AG04450 (cell line): ENCODE results near the gene RGL1. TPM values are rescaled to one million over a fixed set of nuclear protein-coding genes. Genes with fewer than 3 reads are reported as not detected.
A peak's percentile ranks its signal among the peaks of the same experiment; 100 is the strongest.

Experiments
- CTCF ChIA-PET: fragments of 300-600, 350-600 bp; formaldehyde crosslinking; extraction: SDS; loops from one replicate; lab custom pipeline; 2022; ENCODE audit warnings: antibody characterized with exemption, inconsistent platforms; lab: Charles Lee
- POLR2A ChIA-PET: fragments of 350-600 bp; formaldehyde crosslinking; extraction: SDS; loops from one replicate; lab custom pipeline; 2021; ENCODE audit warnings: antibody characterized with exemption, inconsistent platforms; lab: Yijun Ruan, JAX
- DNase-seq: peaks from one replicate; pipeline ENCODE4 v3.0.0-alpha.2; 2011; ENCODE audit warnings: low read depth, low spot score
- H3K27ac ChIP-seq: one replicate; pipeline ENCODE4 v1.5.1; 2012; ENCODE audit warnings: low read depth, low read length, control low read depth
- H3K27me3 ChIP-seq: one replicate; pipeline ENCODE4 v1.6.0; 2012; ENCODE audit warnings: low read length; ENCODE audit not compliant: control insufficient read depth, insufficient read depth
- H3K4me3 ChIP-seq: 2 replicates; pipeline ENCODE4 v1.5.1; 2011; ENCODE audit warnings: mild to moderate bottlenecking, low read depth, low read length, control low read depth
- H3K9me3 ChIP-seq: 2 replicates; pipeline ENCODE4 v1.5.1; 2012; ENCODE audit warnings: low read length; ENCODE audit not compliant: control insufficient read depth, insufficient read depth
- polyA plus RNA-seq: library from polyadenylated mRNA; depleted of rRNA; stranded (reverse); fragments of >200 nt; gene quantifications from 2 replicates; pipeline ENCODE4 v1.2.3, GENCODE V29; 2011
- TF ChIP-seq, protein P1 (sequence below): IDR thresholded peaks from 2 replicates; pipeline ENCODE4 v1.5.1; 2011; ENCODE audit warnings: low read depth, low read length, control low read depth, inconsistent platforms

RGL1 gene
- polyA plus RNA-seq, 1 experiment = 11.1 TPM

GRCh38 chr1:183871142-183871541 is 66.2 kb downstream of the RGL1 start:
- TF ChIP-seq, protein P1, sequence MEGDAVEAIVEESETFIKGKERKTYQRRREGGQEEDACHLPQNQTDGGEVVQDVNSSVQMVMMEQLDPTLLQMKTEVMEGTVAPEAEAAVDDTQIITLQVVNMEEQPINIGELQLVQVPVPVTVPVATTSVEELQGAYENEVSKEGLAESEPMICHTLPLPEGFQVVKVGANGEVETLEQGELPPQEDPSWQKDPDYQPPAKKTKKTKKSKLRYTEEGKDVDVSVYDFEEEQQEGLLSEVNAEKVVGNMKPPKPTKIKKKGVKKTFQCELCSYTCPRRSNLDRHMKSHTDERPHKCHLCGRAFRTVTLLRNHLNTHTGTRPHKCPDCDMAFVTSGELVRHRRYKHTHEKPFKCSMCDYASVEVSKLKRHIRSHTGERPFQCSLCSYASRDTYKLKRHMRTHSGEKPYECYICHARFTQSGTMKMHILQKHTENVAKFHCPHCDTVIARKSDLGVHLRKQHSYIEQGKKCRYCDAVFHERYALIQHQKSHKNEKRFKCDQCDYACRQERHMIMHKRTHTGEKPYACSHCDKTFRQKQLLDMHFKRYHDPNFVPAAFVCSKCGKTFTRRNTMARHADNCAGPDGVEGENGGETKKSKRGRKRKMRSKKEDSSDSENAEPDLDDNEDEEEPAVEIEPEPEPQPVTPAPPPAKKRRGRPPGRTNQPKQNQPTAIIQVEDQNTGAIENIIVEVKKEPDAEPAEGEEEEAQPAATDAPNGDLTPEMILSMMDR = no peak
- ChIA-PET CTCF (no interaction called here), POLR2A (no interaction called here)
- Histone ChIP-seq H3K9me3 (no peaks in the 10 kb centered on the region), H3K4me3 (no peak overlapping the region), H3K27me3 (no peaks in the 10 kb centered on the region), H3K27ac (no peak overlapping the region)
- no peak for DNase-seq

- TF ChIP-seq, protein P1 = no peak
- Histone ChIP-seq H3K27me3 (no peaks in the 10 kb centered on the region), H3K27ac (no peak overlapping the region), H3K9me3 (no peaks in the 10 kb centered on the region), H3K4me3 (no peak overlapping the region)
- ChIA-PET CTCF (no interaction called here), POLR2A (no interaction called here)
- no peak for DNase-seq
These were observed 66.7 kb downstream of the RGL1 start for GRCh38 chr1:183871601-183872000.

DNA sequence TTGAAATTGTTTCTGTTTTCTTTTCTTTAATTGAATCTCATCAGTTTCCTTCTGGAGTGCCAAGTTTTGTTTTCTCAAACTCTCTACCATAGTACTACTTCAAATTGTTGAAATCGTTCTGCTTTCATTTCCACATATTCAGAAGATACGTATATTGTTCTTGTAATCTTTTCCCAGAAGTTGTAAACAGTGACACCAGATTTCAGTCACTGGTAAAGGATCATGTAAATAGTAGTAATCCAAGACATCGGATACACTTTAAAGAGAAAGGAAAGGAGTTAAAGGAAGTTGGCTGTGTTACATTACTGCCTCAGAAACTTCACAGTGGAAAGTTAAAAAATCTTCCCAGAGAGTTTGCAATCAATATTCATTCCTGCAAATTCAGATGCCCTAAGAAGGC is 67.5 kb downstream of the RGL1 start:
- DNase-seq = peak; percentile 36
- no peaks in the 10 kb centered on the region for H3K27me3 ChIP-seq
- ChIA-PET CTCF (no interaction called here), POLR2A (no interaction called here)
- TF ChIP-seq, protein P1 = no peak
- H3K27ac ChIP-seq = no peak overlapping the region
- no peaks in the 10 kb centered on the region for H3K9me3 ChIP-seq
- H3K4me3 ChIP-seq = no peak overlapping the region

DNA sequence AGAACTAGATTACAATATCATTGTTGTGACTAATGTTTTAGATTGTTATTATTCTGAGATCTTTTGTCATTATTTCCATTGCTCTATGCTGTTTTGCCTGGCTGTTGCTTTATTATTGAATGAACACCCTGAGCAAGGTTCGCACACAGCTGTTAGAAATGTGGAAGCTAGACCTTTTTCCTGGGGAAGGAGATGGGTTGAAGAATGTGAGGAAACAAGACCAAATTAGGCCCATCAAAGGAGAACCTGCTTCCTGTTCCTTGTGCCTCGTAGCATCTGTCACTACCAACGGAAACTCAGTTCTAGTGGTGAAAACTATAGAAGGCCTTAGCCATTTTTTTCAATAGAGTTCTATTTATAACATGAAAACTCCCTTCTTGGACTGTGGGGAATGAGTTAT is 68.7 kb downstream of the RGL1 start:
- TF ChIP-seq, protein P1 = no peak

GRCh38 chr1:183876309-183876708 is 71.4 kb downstream of the RGL1 start:
- Histone ChIP-seq H3K4me3 (no peak overlapping the region), H3K27ac (no peak overlapping the region), H3K27me3 (no peaks in the 10 kb centered on the region), H3K9me3 (no peaks in the 10 kb centered on the region)
- TF ChIP-seq, protein P1 = no peak
- CTCF ChIA-PET = no interaction called here
- POLR2A ChIA-PET = interaction anchor here (0.7 kb wide), 1 partner anchor 44 kb away, joined by 5 read pairs; no protein-coding TSS in a partner anchor
- DNase-seq = no peak

More for the DNA sequence above, 68.7 kb downstream of the RGL1 start:
- ChIA-PET CTCF (no interaction called here), POLR2A (no interaction called here)
- no peak overlapping the region for H3K27ac ChIP-seq
- H3K9me3 ChIP-seq = no peaks in the 10 kb centered on the region
- no peaks in the 10 kb centered on the region for H3K27me3 ChIP-seq
- no peak overlapping the region for H3K4me3 ChIP-seq
- DNase-seq = no peak
